ENCODE results near the gene TEKT2. TPM values are rescaled to one million over a fixed set of nuclear protein-coding genes. Genes with fewer than 3 reads are reported as not detected.

The TEKT2 gene
- total RNA-seq, 1 donor from 2014 or later: not detected

DNA sequence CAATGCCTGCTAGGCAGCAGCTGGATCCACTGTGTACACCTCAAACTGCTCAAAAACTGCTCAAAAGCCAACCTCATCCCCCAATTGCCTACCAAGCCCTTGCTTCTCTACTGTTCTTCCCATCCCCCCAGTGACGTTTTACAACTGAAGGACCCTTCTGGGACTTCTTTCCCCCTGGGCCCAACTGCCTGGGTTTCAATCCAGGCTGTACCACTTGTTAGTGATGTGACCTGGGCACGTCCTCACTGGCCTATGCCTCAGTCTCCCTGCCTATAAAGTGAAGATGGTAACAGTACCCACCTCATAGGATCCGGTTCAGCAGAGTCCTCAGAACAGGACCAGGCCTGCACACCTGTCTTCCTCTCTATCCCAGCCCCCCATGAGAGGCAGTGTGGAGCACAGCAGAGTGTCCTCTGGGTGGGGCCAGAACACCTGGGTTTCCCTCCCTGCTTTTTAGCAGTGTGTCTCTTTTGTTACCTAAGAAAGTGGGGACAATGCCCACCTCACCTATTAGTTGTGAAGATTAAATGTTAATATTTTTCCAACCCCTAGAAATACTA, 1.9 kb upstream of the TEKT2 start:
- TF ChIP-seq, protein P1, sequence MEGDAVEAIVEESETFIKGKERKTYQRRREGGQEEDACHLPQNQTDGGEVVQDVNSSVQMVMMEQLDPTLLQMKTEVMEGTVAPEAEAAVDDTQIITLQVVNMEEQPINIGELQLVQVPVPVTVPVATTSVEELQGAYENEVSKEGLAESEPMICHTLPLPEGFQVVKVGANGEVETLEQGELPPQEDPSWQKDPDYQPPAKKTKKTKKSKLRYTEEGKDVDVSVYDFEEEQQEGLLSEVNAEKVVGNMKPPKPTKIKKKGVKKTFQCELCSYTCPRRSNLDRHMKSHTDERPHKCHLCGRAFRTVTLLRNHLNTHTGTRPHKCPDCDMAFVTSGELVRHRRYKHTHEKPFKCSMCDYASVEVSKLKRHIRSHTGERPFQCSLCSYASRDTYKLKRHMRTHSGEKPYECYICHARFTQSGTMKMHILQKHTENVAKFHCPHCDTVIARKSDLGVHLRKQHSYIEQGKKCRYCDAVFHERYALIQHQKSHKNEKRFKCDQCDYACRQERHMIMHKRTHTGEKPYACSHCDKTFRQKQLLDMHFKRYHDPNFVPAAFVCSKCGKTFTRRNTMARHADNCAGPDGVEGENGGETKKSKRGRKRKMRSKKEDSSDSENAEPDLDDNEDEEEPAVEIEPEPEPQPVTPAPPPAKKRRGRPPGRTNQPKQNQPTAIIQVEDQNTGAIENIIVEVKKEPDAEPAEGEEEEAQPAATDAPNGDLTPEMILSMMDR (IDR thresholded peaks at IDR 0.05): no peak
- intact Hi-C loops (cut with micrococcal nuclease): loop anchor here (10.0 kb wide), 1 partner anchor 227 kb away; no protein-coding TSS in a partner anchor

DNA sequence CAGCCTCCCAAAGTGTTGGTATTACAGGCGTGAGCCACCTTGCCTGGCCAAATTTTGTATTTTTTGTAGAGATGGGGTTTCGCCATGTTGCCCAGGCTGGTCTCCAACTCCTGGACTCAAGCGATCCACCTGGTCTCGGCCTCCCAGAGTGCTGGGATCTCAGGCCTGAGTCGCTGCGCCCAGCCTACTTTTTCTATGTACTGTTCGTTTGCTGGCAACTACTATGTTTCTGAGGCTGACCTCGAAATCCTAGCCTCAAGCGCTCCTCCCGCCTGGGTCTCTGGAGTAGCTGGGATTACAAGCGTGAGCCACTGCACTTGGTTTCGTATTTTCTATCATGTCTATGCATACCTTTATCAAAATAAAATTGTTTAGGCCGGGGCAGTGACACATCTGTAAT, 675 bp upstream of the TEKT2 start:
- ATAC-seq (ENCODE audit: low read depth) (no peak), DNase-seq (no peak)
- CTCF ChIA-PET: no interaction called here
- Mint-ChIP-seq H3K27me3 (peaks cover 33% of the 10 kb centered on the region), H3K36me3 (ENCODE audit: low read depth) (no peaks in the 10 kb centered on the region), H3K4me3 (peak overlapping the region; percentile 11), H3K9me3 (no peaks in the 10 kb centered on the region), H3K27ac (no peak overlapping the region), H3K4me1 (peaks cover 2% of the 10 kb centered on the region)
- TF ChIP-seq, protein P1 (IDR thresholded peaks at IDR 0.05): no peak
- POLR2A ChIA-PET: interaction anchor here (0.6 kb wide), 1 partner anchor 512 kb away, joined by 3 read pairs; no protein-coding TSS in a partner anchor
- intact Hi-C loops (cut with micrococcal nuclease): loop anchor here (10.0 kb wide), 1 partner anchor 228 kb away; no protein-coding TSS in a partner anchor

More for the DNA sequence above, 1.9 kb upstream of the TEKT2 start:
- ChIA-PET CTCF (no interaction called here), POLR2A (no interaction called here)
- no peaks in the 10 kb centered on the region for H3K9me3 Mint-ChIP-seq
- peaks cover under 1% of the 10 kb centered on the region for H3K4me1 Mint-ChIP-seq
- ATAC-seq (ENCODE audit: low read depth): no peak
- no peak overlapping the region for H3K27ac Mint-ChIP-seq
- H3K36me3 Mint-ChIP-seq (ENCODE audit: low read depth): no peaks in the 10 kb centered on the region
- peaks cover 33% of the 10 kb centered on the region for H3K27me3 Mint-ChIP-seq
- no peak for DNase-seq
- H3K4me3 Mint-ChIP-seq: no peak overlapping the region

DNA sequence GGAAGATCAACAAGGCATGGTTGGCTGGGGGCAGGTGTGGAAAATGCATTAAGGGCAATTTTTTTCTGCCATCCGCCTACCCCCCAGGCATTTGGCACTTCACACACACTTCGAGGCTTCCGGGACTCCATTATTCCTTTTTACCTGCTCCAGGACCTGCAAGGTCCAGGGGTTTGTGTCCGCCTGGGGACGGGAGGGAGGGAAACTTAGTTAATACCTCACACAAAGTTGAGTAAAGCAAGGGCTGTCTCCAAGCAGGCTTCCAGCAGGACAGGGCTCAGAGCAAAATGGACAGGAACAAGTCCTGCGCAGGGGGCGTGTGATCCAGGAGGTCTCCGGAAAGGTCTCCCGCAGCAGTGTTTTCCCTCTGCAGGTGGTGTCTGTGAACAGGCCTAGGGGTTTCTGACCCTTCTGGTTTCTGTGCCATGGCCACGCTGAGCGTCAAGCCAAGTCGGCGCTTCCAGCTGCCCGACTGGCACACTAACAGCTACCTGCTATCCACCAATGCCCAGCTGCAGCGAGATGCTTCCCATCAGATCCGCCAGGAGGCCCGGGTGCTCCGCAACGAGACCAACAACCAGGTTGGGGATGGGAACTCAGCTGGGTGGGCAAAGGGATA, 712 bp downstream of the TEKT2 start:
- ATAC-seq (ENCODE audit: low read depth): no peak
- CTCF ChIA-PET: no interaction called here
- H3K27me3 Mint-ChIP-seq: peaks cover 33% of the 10 kb centered on the region
- DNase-seq: no peak
- H3K9me3 Mint-ChIP-seq: no peaks in the 10 kb centered on the region
- peaks cover 3% of the 10 kb centered on the region for H3K36me3 Mint-ChIP-seq (ENCODE audit: low read depth)
- intact Hi-C loops (cut with micrococcal nuclease): loop anchor here (10.0 kb wide), 1 partner anchor 230 kb away; no protein-coding TSS in a partner anchor
- POLR2A ChIA-PET: no interaction called here
- TF ChIP-seq, protein P1 (IDR thresholded peaks at IDR 0.05): no peak
- peak overlapping the region; percentile 15 for H3K4me3 Mint-ChIP-seq
- peaks cover 7% of the 10 kb centered on the region for H3K4me1 Mint-ChIP-seq
- no peak overlapping the region for H3K27ac Mint-ChIP-seq

DNA sequence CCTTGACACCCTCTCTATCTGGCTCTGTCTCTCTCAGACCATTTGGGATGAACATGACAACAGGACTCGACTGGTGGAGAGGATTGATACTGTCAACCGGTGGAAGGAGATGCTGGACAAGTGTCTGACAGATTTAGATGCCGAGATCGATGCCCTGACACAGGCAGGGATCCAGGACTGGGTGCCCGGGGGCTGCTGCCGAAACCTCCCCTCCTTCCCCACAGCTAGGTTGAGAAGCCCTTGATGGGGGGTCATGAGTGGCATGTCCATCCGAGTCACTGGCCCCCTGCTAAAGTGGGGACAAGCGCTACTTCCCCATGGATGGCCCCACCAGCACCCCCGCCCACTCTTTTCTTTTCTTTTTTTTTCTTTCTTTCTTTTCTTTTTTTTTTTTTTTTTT, 1.2 kb downstream of the TEKT2 start:
- no peak for DNase-seq
- ATAC-seq (ENCODE audit: low read depth): no peak
- ChIA-PET POLR2A (no interaction called here), CTCF (no interaction called here)
- intact Hi-C loops (cut with micrococcal nuclease): loop anchor here (10.0 kb wide), 1 partner anchor 230 kb away; no protein-coding TSS in a partner anchor
- Mint-ChIP-seq H3K27ac (no peak overlapping the region), H3K36me3 (ENCODE audit: low read depth) (peaks cover 3% of the 10 kb centered on the region), H3K4me3 (no peak overlapping the region), H3K27me3 (peaks cover 33% of the 10 kb centered on the region), H3K4me1 (peaks cover 12% of the 10 kb centered on the region), H3K9me3 (no peaks in the 10 kb centered on the region)
- TF ChIP-seq, protein P1 (IDR thresholded peaks at IDR 0.05): no peak

DNA sequence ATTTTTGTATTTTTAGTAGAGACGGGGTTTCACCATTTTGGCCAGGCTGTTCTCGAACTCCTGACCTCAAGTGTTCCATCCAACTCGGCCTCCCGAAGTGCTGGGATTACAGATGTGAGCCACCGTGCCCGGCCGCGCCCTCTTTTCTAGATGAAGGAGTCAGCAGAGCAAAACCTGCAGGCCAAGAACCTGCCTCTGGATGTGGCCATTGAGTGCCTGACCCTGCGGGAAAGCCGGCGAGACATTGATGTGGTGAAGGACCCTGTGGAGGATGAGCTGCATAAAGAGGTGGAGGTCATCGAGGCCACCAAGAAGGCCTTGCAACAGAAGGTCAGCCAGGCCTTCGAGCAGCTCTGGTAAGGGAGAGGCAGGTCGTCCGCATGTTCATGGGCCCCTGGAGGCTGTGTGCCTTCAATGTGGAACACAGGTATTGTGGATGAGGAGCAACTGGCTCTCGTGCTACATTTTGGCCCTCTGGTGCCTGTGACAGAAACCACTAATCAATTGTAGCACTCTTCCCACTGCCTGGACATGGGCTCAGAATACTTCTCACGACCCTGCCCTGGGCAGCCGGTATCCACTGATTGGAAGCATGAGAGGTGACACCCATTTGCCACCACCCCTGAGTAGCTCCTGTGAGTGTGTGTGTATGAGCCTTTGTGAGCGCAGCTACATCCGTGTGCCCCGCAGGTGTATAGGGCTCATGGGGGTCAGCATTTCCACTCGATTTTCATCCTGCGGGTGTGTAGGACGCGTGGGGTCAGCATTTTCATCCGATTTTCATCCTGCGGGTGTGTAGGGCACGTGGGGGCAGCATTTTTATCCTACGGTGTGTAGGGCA, 2.0 kb downstream of the TEKT2 start:
- TF ChIP-seq, protein P1 (IDR thresholded peaks at IDR 0.05): no peak
- no peaks in the 10 kb centered on the region for H3K9me3 Mint-ChIP-seq
- H3K27me3 Mint-ChIP-seq: peaks cover 33% of the 10 kb centered on the region
- intact Hi-C loops (cut with micrococcal nuclease): loop anchor here (10.0 kb wide), 1 partner anchor 231 kb away; no protein-coding TSS in a partner anchor
- H3K36me3 Mint-ChIP-seq (ENCODE audit: low read depth): peaks cover 3% of the 10 kb centered on the region
- ChIA-PET POLR2A (interaction anchor here (1.0 kb wide), 1 partner anchor 155 kb away, joined by 3 read pairs; the partner anchor contains the start of gene AGO3), CTCF (no interaction called here)
- H3K4me1 Mint-ChIP-seq: peaks cover 15% of the 10 kb centered on the region
- H3K27ac Mint-ChIP-seq: no peak overlapping the region
- ATAC-seq (ENCODE audit: low read depth): no peak
- DNase-seq: no peak
- H3K4me3 Mint-ChIP-seq: no peak overlapping the region

All from activated B cell treated with CpG ODN at 0.5 μM for 24 hours (primary cell).